HUES48 (cell line): Measurements from ENCODE around the gene PLCH1.
A peak's percentile ranks its signal among the peaks of the same experiment; 100 is the strongest.
"Not testable (repeated sequence)": the region's sequence is repeated elsewhere in the genome, so short reads cannot be mapped to it uniquely, and the experiment has no call there.

ENCODE experiments used
- H3K27ac ChIP-seq: one replicate; pipeline ENCODE4 v1.7.0; 2013; ENCODE audit warnings: low read depth, low read length, inconsistent platforms
- H3K27me3 ChIP-seq: 2 replicates; pipeline ENCODE4 v1.6.1; 2013; ENCODE audit warnings: mild to moderate bottlenecking, low read length; ENCODE audit not compliant: control insufficient read depth, insufficient read depth
- H3K36me3 ChIP-seq: 2 replicates; pipeline ENCODE4 v1.6.1; 2013; ENCODE audit warnings: low read length; ENCODE audit not compliant: control insufficient read depth, insufficient read depth
- H3K4me1 ChIP-seq: 2 replicates; pipeline ENCODE4 v1.6.1; 2013; ENCODE audit warnings: mild to moderate bottlenecking, low read length; ENCODE audit not compliant: control insufficient read depth, insufficient read depth
- H3K4me3 ChIP-seq: 2 replicates; pipeline ENCODE4 v1.5.1; 2013; ENCODE audit warnings: mild to moderate bottlenecking, low read depth, low read length
- H3K9ac ChIP-seq: 2 replicates; pipeline ENCODE4 v1.6.1; 2013; ENCODE audit warnings: mild to moderate bottlenecking, low read depth, low read length, moderate library complexity
- H3K9me3 ChIP-seq: 2 replicates; pipeline ENCODE4 v1.6.1; 2013; ENCODE audit warnings: low read length; ENCODE audit not compliant: control insufficient read depth, insufficient read depth

PLCH1 gene

DNA sequence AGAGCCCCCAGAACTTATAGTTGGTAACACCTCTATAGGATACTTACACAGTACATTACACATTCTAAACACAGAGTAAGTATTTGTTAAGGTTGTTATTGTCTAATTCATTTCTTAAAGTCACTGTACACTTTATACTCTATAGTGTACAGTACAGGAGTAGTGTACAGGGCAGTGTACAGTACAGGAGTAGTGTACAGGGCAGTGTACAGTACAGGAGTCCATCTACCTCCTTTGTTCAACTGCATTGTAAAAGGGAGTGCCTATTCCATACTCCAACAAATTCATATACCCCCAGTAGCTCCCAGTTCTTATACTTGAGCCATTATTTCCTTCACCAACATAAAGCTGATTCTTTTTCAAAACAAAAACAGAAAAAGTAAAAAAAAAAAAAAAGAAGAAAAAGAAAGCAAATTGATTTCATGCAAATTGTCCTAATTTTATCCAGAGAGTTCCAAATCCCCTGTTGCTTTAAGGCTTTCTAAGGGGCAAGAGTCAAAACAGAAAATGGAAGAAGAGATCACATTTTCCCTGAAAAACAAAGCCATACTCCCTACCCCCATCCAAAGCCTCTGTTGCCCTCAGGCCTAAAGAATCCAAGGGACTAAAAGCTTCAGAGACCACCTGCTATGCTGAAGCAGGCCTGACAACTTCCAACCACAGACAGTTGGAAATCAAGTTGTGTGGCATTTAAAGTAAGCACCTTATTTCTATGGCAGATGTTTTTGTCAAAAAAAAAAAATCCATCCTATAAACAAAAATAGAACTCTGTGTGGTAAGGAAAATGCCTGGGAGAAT is 125.6 kb downstream of the PLCH1 start:
- peaks cover 25% of the 10 kb centered on the region for H3K4me1 ChIP-seq
- H3K4me3 ChIP-seq = peak overlapping the region; percentile 39; the same call in 1 of the 2 replicates
- no peaks in the 10 kb centered on the region for H3K27me3 ChIP-seq
- peaks cover 28% of the 10 kb centered on the region for H3K9me3 ChIP-seq
- H3K36me3 ChIP-seq = peaks cover 3% of the 10 kb centered on the region; the same call in 1 of the 2 replicates
- H3K9ac ChIP-seq = no peak overlapping the region; the same call in 1 of the 2 replicates
- H3K27ac ChIP-seq = peak overlapping the region; percentile 91

DNA sequence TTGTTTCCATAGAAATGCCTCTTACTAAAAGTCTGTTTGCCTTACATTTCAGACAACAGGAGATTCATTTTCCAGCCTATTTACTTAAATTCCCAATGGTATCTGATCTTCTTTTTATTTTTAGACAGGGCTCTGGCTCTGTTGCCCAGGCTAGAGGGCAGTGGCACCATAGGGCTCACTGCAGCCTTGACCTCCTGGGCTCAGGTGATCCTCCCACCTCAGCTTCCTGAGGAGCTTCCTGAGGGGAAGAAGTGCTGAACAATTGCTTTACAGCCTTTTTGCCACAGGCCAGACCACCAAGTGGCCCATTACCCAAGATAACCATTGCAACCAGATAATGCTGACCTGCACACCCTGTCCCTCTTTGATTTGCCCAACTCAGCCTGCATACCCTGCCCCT is 126.3 kb downstream of the PLCH1 start:
- Histone ChIP-seq H3K4me1 (peaks cover 25% of the 10 kb centered on the region), H3K4me3 (no peak overlapping the region), H3K9me3 (peaks cover 28% of the 10 kb centered on the region), H3K27ac (peak overlapping the region; percentile 91), H3K27me3 (no peaks in the 10 kb centered on the region), H3K9ac (no peak overlapping the region; the same call in 1 of the 2 replicates), H3K36me3 (peaks cover 3% of the 10 kb centered on the region; the same call in 1 of the 2 replicates)

DNA sequence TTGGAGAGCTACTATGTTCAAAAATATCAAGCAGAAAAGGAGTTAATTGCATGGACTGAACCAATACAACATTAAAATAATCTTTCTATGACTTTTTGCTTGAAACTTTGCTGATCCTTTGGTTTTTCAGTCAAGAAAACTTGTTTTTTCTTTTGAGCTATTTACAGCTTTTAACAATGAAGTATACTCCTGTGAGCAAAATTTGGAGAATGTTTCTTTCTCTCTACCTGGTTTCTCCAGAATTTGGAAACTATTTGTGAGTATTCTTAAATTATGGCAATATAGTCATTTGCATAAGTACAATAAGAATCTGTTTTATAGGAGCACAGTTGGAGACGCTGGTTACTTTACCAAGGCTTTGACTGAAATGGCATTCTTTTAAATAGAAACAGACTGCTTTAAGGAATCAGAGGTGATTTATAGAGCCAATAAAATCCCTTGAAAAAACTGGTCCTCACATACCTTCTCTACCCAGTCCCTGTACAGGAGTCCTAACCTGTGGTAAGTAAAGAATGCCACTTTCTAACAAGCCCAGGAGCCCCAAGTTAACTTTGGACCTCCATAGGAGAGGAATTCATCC is 127.4 kb downstream of the PLCH1 start:
- Histone ChIP-seq H3K9me3 (peaks cover 28% of the 10 kb centered on the region), H3K36me3 (peaks cover 3% of the 10 kb centered on the region; the same call in 1 of the 2 replicates), H3K4me1 (peaks cover 25% of the 10 kb centered on the region), H3K9ac (no peak overlapping the region), H3K4me3 (no peak overlapping the region), H3K27me3 (no peaks in the 10 kb centered on the region), H3K27ac (no peak overlapping the region)

DNA sequence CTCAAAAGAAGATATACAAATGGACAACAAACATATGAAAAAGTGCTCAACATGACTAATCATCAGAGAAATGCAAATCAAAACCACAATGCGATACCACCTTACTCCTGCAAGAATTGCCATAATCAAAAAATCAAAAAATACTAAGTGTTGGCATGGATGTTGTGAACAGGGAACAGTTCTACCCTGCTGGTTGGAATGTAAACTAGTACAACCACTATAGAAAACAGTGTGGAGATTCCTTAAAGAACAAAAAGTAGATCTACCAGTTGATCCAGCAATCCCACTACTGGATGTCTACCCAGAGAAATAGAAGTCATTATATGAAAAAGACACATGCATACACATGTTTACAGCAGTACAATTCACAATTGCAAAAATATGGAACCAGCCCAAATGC is 129.7 kb downstream of the PLCH1 start:
- Histone ChIP-seq H3K4me1 (peaks cover 20% of the 10 kb centered on the region), H3K9me3 (peaks cover 28% of the 10 kb centered on the region)
- not testable (repeated sequence) for H3K27me3 ChIP-seq, H3K9ac ChIP-seq, H3K27ac ChIP-seq, H3K4me3 ChIP-seq, H3K36me3 ChIP-seq

DNA sequence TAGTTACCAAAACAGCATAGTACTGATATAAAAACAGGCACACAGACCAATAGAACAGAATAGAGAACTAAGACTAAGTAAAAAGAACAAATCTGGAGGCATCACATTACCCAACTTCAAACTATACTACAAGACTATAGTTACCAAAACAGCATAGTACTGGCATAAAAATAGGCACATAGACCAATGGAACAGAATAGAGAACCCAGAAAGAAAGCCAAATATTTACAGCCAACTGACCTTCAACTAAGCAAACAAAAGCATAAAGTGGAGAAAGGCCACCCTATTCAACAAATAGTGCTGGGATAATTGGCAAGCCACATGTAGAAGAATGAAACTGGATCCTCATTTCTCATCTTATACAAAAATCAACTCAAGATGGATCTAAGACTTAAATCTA is 130.5 kb downstream of the PLCH1 start:
- H3K4me3 ChIP-seq, H3K36me3 ChIP-seq, H3K27me3 ChIP-seq, H3K27ac ChIP-seq, H3K9ac ChIP-seq: not testable (repeated sequence)
- peaks cover 14% of the 10 kb centered on the region for H3K4me1 ChIP-seq
- peaks cover 28% of the 10 kb centered on the region for H3K9me3 ChIP-seq

DNA sequence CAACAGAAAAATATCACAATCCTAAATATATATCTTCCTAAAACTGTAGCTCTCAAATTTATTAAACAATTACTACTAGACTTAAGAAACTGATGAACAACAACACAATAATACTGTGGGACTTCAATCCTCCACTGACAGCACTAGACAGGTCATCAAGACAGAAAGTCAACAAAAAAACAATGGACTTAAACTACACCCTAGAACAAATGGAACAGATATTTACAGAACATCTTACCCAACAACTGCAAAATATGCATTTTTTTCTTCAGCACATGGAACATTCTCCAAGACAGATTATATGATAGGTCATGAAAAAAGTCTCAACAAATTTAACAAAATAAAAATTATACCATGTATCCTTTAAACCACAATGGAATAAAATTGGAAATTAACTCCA is 133.4 kb downstream of the PLCH1 start:
- no peak overlapping the region for H3K27ac ChIP-seq
- H3K4me3 ChIP-seq = no peak overlapping the region
- H3K27me3 ChIP-seq = no peaks in the 10 kb centered on the region
- no peaks in the 10 kb centered on the region; the same call in 1 of the 2 replicates for H3K36me3 ChIP-seq
- H3K4me1 ChIP-seq = peaks cover 17% of the 10 kb centered on the region
- no peak overlapping the region for H3K9ac ChIP-seq
- peaks cover 13% of the 10 kb centered on the region for H3K9me3 ChIP-seq

DNA sequence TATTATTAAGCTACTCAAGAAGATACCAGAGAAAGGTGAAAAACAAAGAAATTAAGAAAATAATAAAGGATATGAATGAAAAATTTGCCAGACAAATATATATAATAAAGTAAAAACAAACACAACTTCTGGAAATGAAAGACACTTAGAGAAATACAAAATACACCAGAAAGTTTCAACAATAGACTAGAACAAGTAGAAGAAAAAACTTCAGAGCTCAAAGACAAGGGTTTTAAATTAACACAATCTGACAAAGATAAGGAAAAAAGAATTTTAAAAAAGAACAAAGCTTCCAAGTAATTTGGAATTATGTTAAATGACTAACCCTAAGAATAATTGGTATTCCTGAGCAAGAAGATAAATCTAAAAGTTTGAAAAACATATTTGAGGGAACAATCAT is 135.3 kb downstream of the PLCH1 start:
- Histone ChIP-seq H3K4me3 (no peak overlapping the region), H3K27me3 (no peaks in the 10 kb centered on the region), H3K9ac (no peak overlapping the region), H3K4me1 (peaks cover 17% of the 10 kb centered on the region), H3K9me3 (no peaks in the 10 kb centered on the region), H3K27ac (no peak overlapping the region), H3K36me3 (no peaks in the 10 kb centered on the region)

DNA sequence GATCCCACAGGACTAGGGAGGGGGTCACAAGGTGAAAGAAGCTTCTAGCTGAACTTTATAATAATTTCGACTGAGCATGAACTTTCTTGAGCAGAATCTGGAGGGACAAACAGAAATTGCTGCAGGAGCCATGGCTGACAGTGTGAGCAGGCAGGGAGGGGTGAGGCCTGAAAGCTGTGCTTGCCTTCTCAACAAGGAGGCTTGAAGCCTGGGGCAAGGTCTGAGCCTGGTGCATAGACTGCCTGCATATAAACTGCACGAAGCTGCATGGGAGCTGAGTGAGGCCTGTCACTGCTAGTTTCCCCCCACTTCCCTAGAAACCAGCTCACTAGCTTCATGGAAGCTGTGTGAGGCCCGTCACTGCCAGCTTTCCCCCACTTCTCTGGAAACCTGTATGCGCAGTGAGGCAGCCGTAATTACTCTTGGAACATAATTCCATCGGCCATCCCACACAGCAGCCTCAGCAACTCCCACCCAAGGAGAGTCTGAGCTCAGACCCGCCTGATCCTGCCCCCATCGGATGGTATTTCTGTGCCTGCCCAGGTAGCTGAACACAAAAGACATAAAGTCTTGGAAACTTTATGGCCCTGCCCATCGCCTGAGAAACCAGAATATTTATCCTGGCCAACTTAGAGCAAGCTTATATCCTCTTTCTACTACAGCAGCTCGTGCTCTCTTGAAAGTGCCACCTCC is 136.5 kb downstream of the PLCH1 start:
- Histone ChIP-seq H3K4me3 (no peak overlapping the region), H3K9ac (no peak overlapping the region), H3K27me3 (no peaks in the 10 kb centered on the region), H3K36me3 (no peaks in the 10 kb centered on the region), H3K4me1 (peaks cover 17% of the 10 kb centered on the region), H3K27ac (no peak overlapping the region), H3K9me3 (no peaks in the 10 kb centered on the region)

DNA sequence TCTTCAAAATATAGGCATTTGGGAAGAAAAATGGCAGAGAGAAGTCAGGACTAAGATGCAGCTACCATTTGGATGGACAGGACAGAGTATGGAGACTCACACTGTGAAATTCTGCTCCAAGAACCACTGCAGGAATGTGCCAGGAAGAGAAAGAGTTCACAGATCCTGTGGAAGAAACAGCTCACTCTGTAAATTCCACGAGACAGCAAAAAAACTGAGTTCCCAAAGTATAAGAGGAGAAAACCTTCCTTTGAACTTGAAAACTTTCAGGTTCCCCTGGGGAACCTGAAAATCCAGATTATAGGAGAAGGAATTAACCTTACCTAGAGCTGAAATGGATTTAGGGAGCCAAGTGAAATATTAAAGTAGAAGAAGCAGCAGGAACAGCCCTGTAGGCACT is 137.1 kb downstream of the PLCH1 start:
- Histone ChIP-seq H3K9ac (no peak overlapping the region), H3K4me3 (no peak overlapping the region), H3K27me3 (no peaks in the 10 kb centered on the region), H3K36me3 (no peaks in the 10 kb centered on the region), H3K4me1 (peaks cover 17% of the 10 kb centered on the region), H3K27ac (no peak overlapping the region), H3K9me3 (no peaks in the 10 kb centered on the region)

DNA sequence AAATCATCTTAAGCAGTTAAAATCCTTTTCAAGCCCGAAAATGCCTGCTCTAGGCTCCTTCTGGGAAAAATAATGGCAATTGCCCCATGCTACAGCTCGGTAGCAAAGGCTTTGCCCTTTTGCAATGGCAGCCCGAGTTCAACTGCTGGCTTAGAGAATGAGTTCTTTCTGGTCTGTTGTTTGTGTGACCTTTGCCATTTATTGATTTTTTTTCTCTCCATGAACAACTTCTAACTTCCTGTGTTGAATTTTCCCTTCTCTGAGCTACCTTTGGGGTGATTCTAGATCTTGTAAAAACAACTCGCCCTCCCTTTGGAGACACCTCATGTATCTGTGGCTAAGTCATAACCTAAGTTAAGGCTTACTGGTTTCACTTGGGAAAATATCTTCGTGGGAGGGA is 139.3 kb downstream of the PLCH1 start:
- Histone ChIP-seq H3K4me1 (peaks cover 14% of the 10 kb centered on the region), H3K27me3 (no peaks in the 10 kb centered on the region), H3K9me3 (no peaks in the 10 kb centered on the region), H3K27ac (no peak overlapping the region), H3K4me3 (no peak overlapping the region), H3K36me3 (no peaks in the 10 kb centered on the region), H3K9ac (no peak overlapping the region)

DNA sequence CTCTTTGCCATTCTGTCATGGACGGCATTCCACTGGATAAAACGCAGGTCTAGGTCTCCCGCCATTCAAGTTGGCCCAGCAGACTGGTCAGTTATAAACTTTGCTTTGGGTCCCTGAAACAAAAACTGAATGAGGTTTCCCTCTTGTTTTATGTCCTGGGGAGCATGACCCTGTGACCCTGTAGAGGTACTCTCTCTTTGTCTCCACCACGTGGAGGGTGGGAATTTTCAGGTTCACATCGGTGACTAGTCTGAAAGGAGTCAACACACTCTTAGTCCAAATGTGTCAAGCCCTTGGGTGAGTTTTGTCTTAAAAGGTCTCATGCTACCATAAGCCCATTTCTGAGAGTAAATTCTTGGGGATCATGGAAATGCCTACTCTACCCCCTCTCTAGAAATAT is 139.9 kb downstream of the PLCH1 start:
- H3K27ac ChIP-seq = no peak overlapping the region
- H3K27me3 ChIP-seq = no peaks in the 10 kb centered on the region
- H3K4me1 ChIP-seq = peaks cover 11% of the 10 kb centered on the region
- no peak overlapping the region for H3K4me3 ChIP-seq
- no peaks in the 10 kb centered on the region for H3K36me3 ChIP-seq
- H3K9me3 ChIP-seq = no peaks in the 10 kb centered on the region
- H3K9ac ChIP-seq = no peak overlapping the region
